Astrocyte (in vitro differentiated cells and primary cell): ENCODE results near the gene CAND2. TPM values are rescaled to one million over a fixed set of nuclear protein-coding genes. Genes with fewer than 3 reads are reported as not detected.

Experiments used
- DNase-seq: peaks from one replicate; pipeline ENCODE4 v3.0.0-alpha.2; 2010; ENCODE audit warnings: low read depth
- FAIRE-seq: peaks from 2 replicates; lab custom pipeline; 2011; peaks lifted over from hg19 to GRCh38; lab: Jason Lieb, UNC
- H2AFZ ChIP-seq: 2 replicates; pipeline ENCODE4 v1.6.0; 2012; ENCODE audit warnings: low read depth, low read length, inconsistent platforms
- H3K27ac ChIP-seq: 2 replicates; pipeline ENCODE4 v1.5.1; 2011; ENCODE audit warnings: low read depth, low read length, inconsistent platforms
- H3K27me3 ChIP-seq: 2 replicates; pipeline ENCODE4 v1.6.0; 2011; ENCODE audit warnings: low read length, inconsistent platforms; ENCODE audit not compliant: insufficient read depth
- H3K36me3 ChIP-seq: 2 replicates; pipeline ENCODE4 v1.5.1; 2011; ENCODE audit warnings: low read length, inconsistent platforms; ENCODE audit not compliant: insufficient read depth
- H3K4me1 ChIP-seq: 2 replicates; pipeline ENCODE4 v1.5.1; 2011; ENCODE audit warnings: low read length, inconsistent platforms; ENCODE audit not compliant: insufficient read depth
- H3K4me2 ChIP-seq: 2 replicates; pipeline ENCODE4 v1.6.0; 2012; ENCODE audit warnings: low read length, inconsistent platforms
- H3K4me3 ChIP-seq: 2 replicates; pipeline ENCODE4 v1.5.1; 2011; ENCODE audit warnings: low read depth, mild to moderate bottlenecking, low read length, inconsistent platforms; ENCODE audit not compliant: insufficient read depth
- H3K79me2 ChIP-seq: 2 replicates; pipeline ENCODE4 v1.6.0; 2012; ENCODE audit warnings: mild to moderate bottlenecking, low read length, inconsistent platforms; ENCODE audit not compliant: insufficient read depth
- H3K9ac ChIP-seq: 2 replicates; pipeline ENCODE4 v1.6.0; 2012; ENCODE audit warnings: mild to moderate bottlenecking, low read length, inconsistent platforms
- H3K9me3 ChIP-seq: 2 replicates; pipeline ENCODE4 v1.5.1; 2012; ENCODE audit warnings: low read depth, mild to moderate bottlenecking, low read length, inconsistent platforms; ENCODE audit not compliant: insufficient read depth
- H4K20me1 ChIP-seq: 2 replicates; pipeline ENCODE4 v1.6.0; 2012; ENCODE audit warnings: low read length, inconsistent platforms; ENCODE audit not compliant: insufficient read depth
- H3K27ac Mint-ChIP-seq: one replicate; pipeline ENCODE4 v1.8.0; 2021; ENCODE audit warnings: mild to moderate bottlenecking, mixed read lengths; ENCODE audit not compliant: unreplicated experiment
- H3K27me3 Mint-ChIP-seq: one replicate; pipeline ENCODE4 v1.8.0; 2021; ENCODE audit warnings: low read depth, mixed read lengths; ENCODE audit not compliant: unreplicated experiment
- H3K36me3 Mint-ChIP-seq: one replicate; pipeline ENCODE4 v1.8.0; 2021; ENCODE audit warnings: low read depth, mixed read lengths; ENCODE audit not compliant: unreplicated experiment
- H3K4me1 Mint-ChIP-seq: one replicate; pipeline ENCODE4 v1.8.0; 2021; ENCODE audit warnings: low read depth, mixed read lengths; ENCODE audit not compliant: unreplicated experiment
- H3K4me3 Mint-ChIP-seq: one replicate; pipeline ENCODE4 v1.8.0; 2021; ENCODE audit warnings: mild to moderate bottlenecking, moderate library complexity, mixed read lengths; ENCODE audit not compliant: unreplicated experiment
- H3K9me3 Mint-ChIP-seq: one replicate; pipeline ENCODE4 v1.8.0; 2021; ENCODE audit warnings: mild to moderate bottlenecking, mixed read lengths; ENCODE audit not compliant: unreplicated experiment
- EZH2 ChIP-seq: IDR thresholded peaks from 2 replicates; pipeline ENCODE4 v1.6.1; 2012; ENCODE audit warnings: mild to moderate bottlenecking, low read length, inconsistent platforms; ENCODE audit not compliant: insufficient read depth
- total RNA-seq: library from RNA; stranded (reverse); gene quantifications from 2 replicates; pipeline ENCODE4 v1.2.1, GENCODE V29; 2021
- TF ChIP-seq, protein P1 (sequence below): IDR thresholded peaks from 2 replicates; pipeline ENCODE4 v1.5.1; 2011; ENCODE audit warnings: low read depth, mild to moderate bottlenecking, inconsistent platforms, low read length, moderate library complexity; ENCODE audit not compliant: insufficient read depth

Gene CAND2
- total RNA-seq, 1 donor from 2014 or later = 4.6 TPM

DNA sequence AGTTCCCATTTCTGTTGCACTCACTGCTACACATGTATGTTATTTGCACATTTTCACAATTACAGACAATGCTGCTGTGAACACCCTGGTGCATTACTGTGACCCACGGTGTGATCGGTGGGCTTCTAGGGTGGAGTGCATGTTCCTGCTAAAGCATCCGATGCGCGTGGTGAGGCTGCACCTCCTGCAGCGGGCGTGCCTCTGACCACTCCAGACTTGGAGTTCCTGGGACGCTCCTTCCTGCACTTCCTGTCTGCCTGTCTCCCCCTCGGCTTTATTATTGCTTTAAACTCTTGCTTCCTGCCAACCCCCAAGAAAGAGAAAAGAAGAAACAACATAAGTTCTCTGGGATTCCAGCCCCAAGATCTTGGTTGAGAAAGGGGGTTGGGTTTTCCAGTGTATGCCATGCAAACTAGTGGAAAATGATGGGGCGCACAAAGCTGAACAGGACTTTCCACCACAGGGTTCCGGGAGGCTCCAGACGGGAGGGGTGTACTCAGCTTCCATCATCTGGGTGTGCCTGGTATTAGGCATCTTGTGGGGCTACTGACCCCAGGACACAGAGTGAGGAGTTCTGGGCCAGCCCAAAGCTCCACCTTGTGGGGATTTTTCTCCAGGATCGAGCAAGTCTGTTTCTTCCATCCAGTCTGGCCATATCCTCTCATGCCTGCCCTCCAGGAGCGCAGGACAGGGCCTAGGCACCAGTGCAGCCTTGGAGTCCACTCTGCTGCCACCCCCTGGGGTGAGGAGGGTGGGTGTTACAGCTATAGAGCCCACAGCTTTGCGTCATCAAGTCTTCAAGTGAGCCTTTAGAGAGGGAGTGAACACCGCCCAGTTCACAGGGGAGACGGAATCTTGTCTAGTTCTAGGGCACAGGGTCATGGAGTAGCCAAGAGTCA, 33.7 kb downstream of the CAND2 start:
- no peak for FAIRE-seq
- Mint-ChIP-seq H3K4me1 (peaks cover 9% of the 10 kb centered on the region), H3K9me3 (no peaks in the 10 kb centered on the region), H3K36me3 (peaks cover 33% of the 10 kb centered on the region), H3K27ac (no peak overlapping the region), H3K4me3 (no peak overlapping the region), H3K27me3 (no peaks in the 10 kb centered on the region)
- Histone ChIP-seq H3K79me2 (peaks cover 4% of the 10 kb centered on the region), H3K27ac (no peak overlapping the region), H4K20me1 (peaks cover 48% of the 10 kb centered on the region), H3K4me2 (peak overlapping the region; percentile 7), H3K27me3 (no peaks in the 10 kb centered on the region), H3K36me3 (peaks cover 28% of the 10 kb centered on the region), H3K9ac (no peak overlapping the region), H3K4me3 (no peak overlapping the region), H3K4me1 (no peaks in the 10 kb centered on the region), H2AFZ (no peak overlapping the region), H3K9me3 (no peaks in the 10 kb centered on the region)
- TF ChIP-seq, protein P1, sequence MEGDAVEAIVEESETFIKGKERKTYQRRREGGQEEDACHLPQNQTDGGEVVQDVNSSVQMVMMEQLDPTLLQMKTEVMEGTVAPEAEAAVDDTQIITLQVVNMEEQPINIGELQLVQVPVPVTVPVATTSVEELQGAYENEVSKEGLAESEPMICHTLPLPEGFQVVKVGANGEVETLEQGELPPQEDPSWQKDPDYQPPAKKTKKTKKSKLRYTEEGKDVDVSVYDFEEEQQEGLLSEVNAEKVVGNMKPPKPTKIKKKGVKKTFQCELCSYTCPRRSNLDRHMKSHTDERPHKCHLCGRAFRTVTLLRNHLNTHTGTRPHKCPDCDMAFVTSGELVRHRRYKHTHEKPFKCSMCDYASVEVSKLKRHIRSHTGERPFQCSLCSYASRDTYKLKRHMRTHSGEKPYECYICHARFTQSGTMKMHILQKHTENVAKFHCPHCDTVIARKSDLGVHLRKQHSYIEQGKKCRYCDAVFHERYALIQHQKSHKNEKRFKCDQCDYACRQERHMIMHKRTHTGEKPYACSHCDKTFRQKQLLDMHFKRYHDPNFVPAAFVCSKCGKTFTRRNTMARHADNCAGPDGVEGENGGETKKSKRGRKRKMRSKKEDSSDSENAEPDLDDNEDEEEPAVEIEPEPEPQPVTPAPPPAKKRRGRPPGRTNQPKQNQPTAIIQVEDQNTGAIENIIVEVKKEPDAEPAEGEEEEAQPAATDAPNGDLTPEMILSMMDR = no peak
- no peak for TF ChIP-seq EZH2
- no peak for DNase-seq

DNA sequence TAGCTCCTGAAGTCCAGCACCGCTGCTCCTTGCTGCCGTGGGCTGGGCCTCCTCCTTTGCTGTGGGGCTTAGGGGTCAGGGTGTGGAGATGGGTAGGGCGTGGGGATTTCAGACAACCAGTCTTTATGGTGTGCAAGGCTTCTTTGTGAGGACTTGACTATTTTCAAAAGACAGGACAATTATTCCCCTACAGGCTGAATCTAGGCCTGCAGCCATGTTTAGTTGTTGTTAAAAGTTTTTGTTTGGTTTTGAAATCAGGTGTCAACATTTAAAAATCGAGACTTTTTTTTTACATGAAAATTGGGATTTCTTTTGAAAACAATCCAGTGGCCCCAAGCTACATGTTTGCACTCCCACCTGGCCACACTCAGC, 34.3 kb downstream of the CAND2 start:
- FAIRE-seq = no peak
- no peak overlapping the region for H3K4me3 Mint-ChIP-seq
- no peak for DNase-seq
- peaks cover 35% of the 10 kb centered on the region for H3K36me3 Mint-ChIP-seq
- H3K79me2 ChIP-seq = peaks cover 10% of the 10 kb centered on the region
- no peaks in the 10 kb centered on the region for H3K9me3 Mint-ChIP-seq
- H3K4me2 ChIP-seq = no peak overlapping the region
- no peaks in the 10 kb centered on the region for H3K27me3 Mint-ChIP-seq
- peaks cover 55% of the 10 kb centered on the region for H4K20me1 ChIP-seq
- no peaks in the 10 kb centered on the region for H3K9me3 ChIP-seq
- peak overlapping the region; percentile 18 for H3K27ac Mint-ChIP-seq
- H3K4me3 ChIP-seq = no peak overlapping the region
- TF ChIP-seq, protein P1 = peak; percentile 33
- no peak for TF ChIP-seq EZH2
- peaks cover 35% of the 10 kb centered on the region for H3K36me3 ChIP-seq
- no peaks in the 10 kb centered on the region for H3K27me3 ChIP-seq
- no peaks in the 10 kb centered on the region for H3K4me1 ChIP-seq
- peaks cover 13% of the 10 kb centered on the region for H3K4me1 Mint-ChIP-seq
- H3K27ac ChIP-seq = no peak overlapping the region
- no peak overlapping the region for H3K9ac ChIP-seq
- H2AFZ ChIP-seq = no peak overlapping the region
